GM12878 (cell line): Measurements from ENCODE around the gene RNF166.

Experiments
- BRCA1 ChIP-seq: IDR thresholded peaks from 2 replicates; pipeline ENCODE4 v1.6.1; 2011; ENCODE audit warnings: low read depth, low read length, improper control_type of control experiment
- CTCF ChIP-seq, 3 experiments: IDR thresholded peaks in 2 of 3; conservative IDR thresholded peaks in 1 of 3; 2 replicates each; pipeline ENCODE4 v1.5.1; 2011; ENCODE audit warnings: low read depth in 3 of 3, low read length in 3 of 3, mild to moderate bottlenecking in 3 of 3, control low read depth in 2 of 3, moderate library complexity in 2 of 3, inconsistent platforms in 1 of 3, mixed read lengths in 1 of 3; ENCODE audit not compliant: control insufficient read depth in 2 of 3, insufficient read depth in 1 of 3; ENCODE audit errors: extremely low read depth in 1 of 3
- MAX ChIP-seq: IDR thresholded peaks from 2 replicates; pipeline ENCODE4 v1.6.1; 2012; ENCODE audit warnings: low read depth, low read length, improper control_type of control experiment
- NFYB ChIP-seq: IDR thresholded peaks from 2 replicates; pipeline ENCODE4 v1.6.1; 2011; ENCODE audit warnings: low read depth, mild to moderate bottlenecking, low read length, improper control_type of control experiment, moderate library complexity; ENCODE audit not compliant: insufficient read depth
- POLR2AphosphoS5 ChIP-seq: IDR thresholded peaks from 2 replicates; pipeline ENCODE4 v1.6.1; 2011; ENCODE audit warnings: mild to moderate bottlenecking, low read length, inconsistent platforms
- RFX5 ChIP-seq: IDR thresholded peaks from 2 replicates; pipeline ENCODE4 v1.6.1; 2011; ENCODE audit warnings: low read depth, low read length, improper control_type of control experiment
- TCF7 ChIP-seq: IDR thresholded peaks from 2 replicates; pipeline ENCODE4 v1.6.1; 2014; ENCODE audit warnings: antibody characterized with exemption, borderline replicate concordance
- ZBTB11 ChIP-seq: fragments of 450-650 bp; formaldehyde crosslinking; IDR thresholded peaks from 2 replicates; pipeline ENCODE4 v1.5.0; 2022; ENCODE audit warnings: mild to moderate bottlenecking, missing genetic modification characterization
- ZNF274 ChIP-seq: IDR thresholded peaks from one replicate; pipeline ENCODE4 v1.8.0; 2011; ENCODE audit not compliant: insufficient read length, insufficient read depth

GRCh38 chr16:88753191-88753590, 47.0 kb upstream of the RNF166 start:
- TF ChIP-seq ZBTB11, result no peak
- TF ChIP-seq ZNF274, result no peak
- TF ChIP-seq POLR2AphosphoS5, result no peak
- TF ChIP-seq BRCA1, result no peak
- no peak for TF ChIP-seq CTCF (IDR thresholded peaks at IDR 0.05 in 2 of 3, conservative IDR thresholded peaks at IDR 0.05 in 1 of 3; ENCODE audit: control insufficient read depth in 2 of 3, extremely low read depth in 1 of 3, insufficient read depth in 1 of 3, low read depth in 3 of 3, low read length in 3 of 3)
- TF ChIP-seq MAX, result no peak
- TF ChIP-seq NFYB, result no peak
- no peak for TF ChIP-seq RFX5
- no peak for TF ChIP-seq TCF7
